Thyroid gland (tissue), 4 donors: ENCODE measurements around the gene TMEM167A. TPM values are rescaled to one million over a fixed set of nuclear protein-coding genes. Genes with fewer than 3 reads are reported as not detected.

Experiments
- DNase-seq, 2 donors: peaks; one replicate each; pipeline ENCODE4 v3.0.0-alpha.2; 2019
- H3K27ac ChIP-seq, 3 donors: fragments of 200-600 bp; sonication (generic); 1 replicate in 2 of 3; 2 replicates in 1 of 3; pipeline ENCODE4 v1.5.1; 2016 to 2019; ENCODE audit warnings: mild to moderate bottlenecking in 1 of 3, moderate library complexity in 1 of 3
- H3K27me3 ChIP-seq: fragments of 200-600 bp; sonication (generic); one replicate; pipeline ENCODE4 v1.5.1; 2019
- H3K36me3 ChIP-seq, 2 donors: fragments of 200-600 bp; sonication (generic); one replicate each; pipeline ENCODE4 v1.5.1; 2016 to 2019
- H3K4me1 ChIP-seq, 2 donors: fragments of 200-600 bp; sonication (generic); one replicate each; pipeline ENCODE4 v1.5.1; 2017 to 2019
- H3K4me3 ChIP-seq, 3 donors: fragments of 200-600 bp; sonication (generic); replicated peaks in 1 of 3; 1 replicate in 2 of 3; 2 replicates in 1 of 3; pipeline ENCODE4 v1.5.1; 2016; ENCODE audit warnings: mild to moderate bottlenecking in 1 of 3
- H3K9me3 ChIP-seq: fragments of 200-600 bp; sonication (generic); one replicate; pipeline ENCODE4 v1.5.1; 2017
- CTCF ChIP-seq, 6 experiments: fragments of 200-600 bp in 3 of 6; fragments of 450-650 bp in 3 of 6; sonication (generic) in 3 of 6; IDR thresholded peaks; one replicate each; pipeline ENCODE4 v1.5.1; 2016 to 2019; ENCODE audit warnings: antibody characterized with exemption in 6 of 6, mild to moderate bottlenecking in 2 of 6, inconsistent platforms in 1 of 6, moderate library complexity in 1 of 6
- POLR2A ChIP-seq, 2 donors: fragments of 450-650 bp; IDR thresholded peaks; one replicate each; pipeline ENCODE4 v1.6.1; 2017; ENCODE audit warnings: antibody characterized with exemption in 2 of 2, mild to moderate bottlenecking in 2 of 2, moderate library complexity in 1 of 2
- WGBS, 2 donors: methylation state at CpG; one replicate each; pipeline ENCODE4 v1.1.5; 2017; 5-methylcytosine and 5-hydroxymethylcytosine counted together
- intact Hi-C: fragments of 100-400 bp; cut with DNase I; formaldehyde crosslinking; loops from one replicate; pipeline ENCODE4 v1.15.1; 2023
- total RNA-seq, 4 donors: library from RNA; depleted of rRNA; stranded (reverse); fragments of >200 nt; gene quantifications; one replicate each; pipeline ENCODE4 v1.2.3, GENCODE V29; 2016

Gene TMEM167A
- total RNA-seq, 4 donors from 2014 or later: 38.2 to 51.1 (median 49.2) TPM

DNA sequence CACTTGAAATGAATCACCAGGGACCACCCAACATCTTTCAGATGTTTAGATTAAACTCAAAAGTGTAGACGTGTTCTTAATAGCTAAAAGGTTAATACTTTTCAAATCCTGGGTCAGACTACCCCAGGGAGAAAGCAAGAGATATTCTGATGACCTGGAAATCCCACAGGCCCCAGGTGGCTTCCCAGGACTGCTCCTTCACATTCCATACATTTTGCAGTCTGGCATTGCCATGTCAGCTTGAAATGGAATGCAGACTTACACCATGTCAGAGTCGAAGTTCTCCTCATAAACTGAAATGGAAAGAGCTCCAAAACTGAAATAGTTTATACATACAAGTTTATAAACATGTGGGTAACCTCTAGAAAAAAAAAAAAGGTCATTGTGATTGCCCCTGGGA is 61.5 kb downstream of the TMEM167A start:
- 29 to 48% methylated on average over 2 of the region's 2 CpGs for WGBS, 2 donors
- DNase-seq: no peak
- H3K27me3 ChIP-seq: no peaks in the 10 kb centered on the region
- H3K4me1 ChIP-seq: no peaks in the 10 kb centered on the region
- no peaks in the 10 kb centered on the region for H3K9me3 ChIP-seq
- no peaks in the 10 kb centered on the region for H3K36me3 ChIP-seq
- H3K27ac ChIP-seq: no peak overlapping the region
- no peak overlapping the region for H3K4me3 ChIP-seq
- no peak for TF ChIP-seq POLR2A (IDR thresholded peaks at IDR 0.05)
- no peak for TF ChIP-seq CTCF (IDR thresholded peaks at IDR 0.05)
- intact Hi-C loops: no loop called here

- Histone ChIP-seq H3K27me3 (no peaks in the 10 kb centered on the region), H3K4me3 (no peak overlapping the region), H3K9me3 (no peaks in the 10 kb centered on the region), H3K27ac (no peak overlapping the region), H3K4me1 (no peaks in the 10 kb centered on the region), H3K36me3 (no peaks in the 10 kb centered on the region)
- no peak for TF ChIP-seq POLR2A (IDR thresholded peaks at IDR 0.05)
- no peak for TF ChIP-seq CTCF (IDR thresholded peaks at IDR 0.05)
- intact Hi-C loops: no loop called here
- WGBS, 2 donors: 80 to 87% methylated on average over 3 of the region's 3 CpGs
- no peak for DNase-seq
Measured at GRCh38 chr5:83011985-83012384, 65.2 kb downstream of the TMEM167A start.

GRCh38 chr5:83009408-83009807 is 67.8 kb downstream of the TMEM167A start:
- Histone ChIP-seq H3K4me3 (no peak overlapping the region), H3K27ac (no peak overlapping the region), H3K4me1 (no peaks in the 10 kb centered on the region), H3K36me3 (no peaks in the 10 kb centered on the region), H3K27me3 (no peaks in the 10 kb centered on the region), H3K9me3 (no peaks in the 10 kb centered on the region)
- no peak for DNase-seq
- intact Hi-C loops: no loop called here
- 79 to 83% methylated on average over 1 of the region's 1 CpG for WGBS, 2 donors
- no peak for TF ChIP-seq CTCF (IDR thresholded peaks at IDR 0.05)
- TF ChIP-seq POLR2A (IDR thresholded peaks at IDR 0.05): no peak

GRCh38 chr5:83007755-83008154 is 69.4 kb downstream of the TMEM167A start:
- H3K4me3 ChIP-seq: no peak overlapping the region
- intact Hi-C loops: no loop called here
- no peaks in the 10 kb centered on the region for H3K4me1 ChIP-seq
- no peaks in the 10 kb centered on the region for H3K27me3 ChIP-seq
- H3K36me3 ChIP-seq: no peaks in the 10 kb centered on the region
- WGBS, 2 donors: 76 to 80% methylated on average over 1 of the region's 1 CpG
- no peaks in the 10 kb centered on the region for H3K9me3 ChIP-seq
- TF ChIP-seq CTCF (IDR thresholded peaks at IDR 0.05) (no peak), POLR2A (IDR thresholded peaks at IDR 0.05) (no peak)
- no peak overlapping the region for H3K27ac ChIP-seq
- DNase-seq: no peak

GRCh38 chr5:83006683-83007283 is 70.4 kb downstream of the TMEM167A start:
- Histone ChIP-seq H3K4me3 (no peak overlapping the region), H3K36me3 (no peaks in the 10 kb centered on the region), H3K4me1 (no peaks in the 10 kb centered on the region), H3K9me3 (no peaks in the 10 kb centered on the region), H3K27me3 (no peaks in the 10 kb centered on the region), H3K27ac (no peak overlapping the region)
- no peak for TF ChIP-seq POLR2A (IDR thresholded peaks at IDR 0.05)
- no peak for TF ChIP-seq CTCF (IDR thresholded peaks at IDR 0.05)
- WGBS, 2 donors: 94 to 97% methylated on average over 5 of the region's 5 CpGs
- intact Hi-C loops: no loop called here
- DNase-seq: no peak
